Fibroblast of lung (primary cell): Measurements from ENCODE around the gene GRID1. TPM values are rescaled to one million over a fixed set of nuclear protein-coding genes. Genes with fewer than 3 reads are reported as not detected.

Experiments used
- DNase-seq, 2 donors: peaks; one replicate each; pipeline versions ENCODE4 v3.0.0 to v3.0.0-alpha.2; 2010; ENCODE audit warnings: low read depth in 2 of 2
- H2AFZ ChIP-seq: 2 replicates; pipeline ENCODE4 v1.5.1; 2012; ENCODE audit warnings: low read length, control low read depth, inconsistent platforms
- H3K27ac ChIP-seq: 2 replicates; pipeline ENCODE4 v1.5.1; 2011; ENCODE audit warnings: low read length, control low read depth; ENCODE audit not compliant: insufficient read depth
- H3K27me3 ChIP-seq: 2 replicates; pipeline ENCODE4 v1.5.1; 2011; ENCODE audit warnings: mild to moderate bottlenecking, low read length; ENCODE audit not compliant: control insufficient read depth, insufficient read depth
- H3K36me3 ChIP-seq: 2 replicates; pipeline ENCODE4 v1.5.1; 2011; ENCODE audit warnings: low read length; ENCODE audit not compliant: control insufficient read depth, insufficient read depth
- H3K4me1 ChIP-seq: 2 replicates; pipeline ENCODE4 v1.5.1; 2011; ENCODE audit warnings: low read length; ENCODE audit not compliant: control insufficient read depth, insufficient read depth; ENCODE audit errors: extremely low read depth
- H3K4me2 ChIP-seq: 2 replicates; pipeline ENCODE4 v1.5.1; 2011; ENCODE audit warnings: low read length, control low read depth; ENCODE audit not compliant: insufficient read depth; ENCODE audit errors: extremely low read depth
- H3K4me3 ChIP-seq, 4 experiments: fragments of 200-600 bp in 1 of 4; sonication (generic) in 1 of 4; replicated peaks in 1 of 4; 2 replicates each; pipeline ENCODE4 v1.5.1; 2011 to 2016; ENCODE audit warnings: low read length in 4 of 4, low read depth in 3 of 4, mild to moderate bottlenecking in 3 of 4, control low read depth in 2 of 4, inconsistent platforms in 1 of 4, mixed read lengths in 1 of 4; ENCODE audit not compliant: insufficient read depth in 1 of 4; ENCODE audit errors: control extremely low read depth in 1 of 4
- H3K79me2 ChIP-seq: 2 replicates; pipeline ENCODE4 v1.5.1; 2012; ENCODE audit warnings: mild to moderate bottlenecking, low read length, inconsistent platforms; ENCODE audit not compliant: control insufficient read depth, insufficient read depth
- H3K9ac ChIP-seq: 2 replicates; pipeline ENCODE4 v1.5.1; 2011; ENCODE audit warnings: mild to moderate bottlenecking, low read length, control low read depth; ENCODE audit not compliant: insufficient read depth
- H3K9me3 ChIP-seq: 2 replicates; pipeline ENCODE4 v1.5.1; 2012; ENCODE audit warnings: low read depth, low read length; ENCODE audit not compliant: control insufficient read depth, insufficient read depth
- H4K20me1 ChIP-seq: 2 replicates; pipeline ENCODE4 v1.5.1; 2011; ENCODE audit warnings: low read length; ENCODE audit not compliant: control insufficient read depth, insufficient read depth; ENCODE audit errors: extremely low read depth
- CTCF ChIP-seq, 2 donors: IDR thresholded peaks in 1 of 2; conservative IDR thresholded peaks in 1 of 2; 1 replicate in 1 of 2; 2 replicates in 1 of 2; pipeline ENCODE4 v1.5.1; 2011 to 2012; ENCODE audit warnings: low read length in 2 of 2, control low read depth in 1 of 2, inconsistent platforms in 1 of 2, low read depth in 1 of 2, mild to moderate bottlenecking in 1 of 2
- EZH2 ChIP-seq: IDR thresholded peaks from 2 replicates; pipeline ENCODE4 v1.5.1; 2012; ENCODE audit warnings: low read length, control low read depth, mild to moderate bottlenecking; ENCODE audit errors: missing control alignments
- polyA plus RNA-seq, 2 donors: library from polyadenylated mRNA; depleted of rRNA in 1 of 2; stranded (reverse) in 1 of 2; unstranded in 1 of 2; fragments of >200 nt; gene quantifications; 2 replicates each; pipeline ENCODE4 v1.2.1, GENCODE V29; 2011 to 2012; ENCODE audit warnings: missing spikeins in 1 of 2
- total RNA-seq: library from RNA; depleted of rRNA; stranded (reverse); fragments of >200 nt; gene quantifications from 2 replicates; pipeline ENCODE4 v1.2.1, GENCODE V29; 2014

The GRID1 gene
- total and polyA plus RNA-seq, 2 donors (not counting 1 experiment from before 2014, with no cell fraction given) = 0.03 to 0.33 TPM

DNA sequence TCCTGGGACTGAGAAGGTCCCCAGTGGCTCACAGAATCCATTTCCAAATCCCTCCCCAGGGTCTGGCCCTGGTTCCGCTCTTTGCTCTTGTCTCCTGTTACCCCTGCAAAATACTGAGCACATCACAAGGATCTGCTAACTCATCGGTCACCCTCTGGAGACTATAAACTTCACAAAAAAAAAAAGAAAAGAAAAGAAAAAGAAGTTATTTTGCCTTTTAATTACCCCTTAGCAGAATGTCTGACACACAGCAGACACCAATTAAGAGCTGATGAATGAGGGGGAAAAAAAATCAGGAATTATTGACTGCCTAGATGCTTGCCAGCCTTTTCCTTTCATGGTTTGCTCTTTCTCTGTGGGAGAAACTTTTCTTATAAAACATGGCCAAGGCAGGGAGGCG is 578.7 kb downstream of the GRID1 start:
- Histone ChIP-seq H4K20me1 (no peaks in the 10 kb centered on the region), H3K9ac (no peak overlapping the region), H3K27ac (no peak overlapping the region), H3K79me2 (no peaks in the 10 kb centered on the region), H3K36me3 (no peaks in the 10 kb centered on the region), H3K9me3 (no peaks in the 10 kb centered on the region), H2AFZ (no peak overlapping the region), H3K4me1 (no peaks in the 10 kb centered on the region), H3K4me3 (no peak overlapping the region), H3K4me2 (no peak overlapping the region), H3K27me3 (no peaks in the 10 kb centered on the region)
- TF ChIP-seq EZH2 = no peak
- TF ChIP-seq CTCF (conservative IDR thresholded peaks at IDR 0.05 in 1 of 2, IDR thresholded peaks at IDR 0.05 in 1 of 2; ENCODE audit: low read depth in 1 of 2, low read length in 2 of 2) = no peak
- no peak for DNase-seq

- no peak overlapping the region for H2AFZ ChIP-seq
- H3K27ac ChIP-seq = no peak overlapping the region
- H3K27me3 ChIP-seq = no peaks in the 10 kb centered on the region
- no peak overlapping the region for H3K4me3 ChIP-seq
- TF ChIP-seq EZH2 (no peak), CTCF (conservative IDR thresholded peaks at IDR 0.05 in 1 of 2, IDR thresholded peaks at IDR 0.05 in 1 of 2; ENCODE audit: low read depth in 1 of 2, low read length in 2 of 2) (no peak)
- H4K20me1 ChIP-seq = no peaks in the 10 kb centered on the region
- no peaks in the 10 kb centered on the region for H3K79me2 ChIP-seq
- no peaks in the 10 kb centered on the region for H3K36me3 ChIP-seq
- H3K4me1 ChIP-seq = no peaks in the 10 kb centered on the region
- H3K9ac ChIP-seq = no peak overlapping the region
- no peaks in the 10 kb centered on the region for H3K9me3 ChIP-seq
- no peak overlapping the region for H3K4me2 ChIP-seq
- no peak for DNase-seq
Observed at GRCh38 chr10:85787393-85787792, 579.2 kb downstream of the GRID1 start.

DNA sequence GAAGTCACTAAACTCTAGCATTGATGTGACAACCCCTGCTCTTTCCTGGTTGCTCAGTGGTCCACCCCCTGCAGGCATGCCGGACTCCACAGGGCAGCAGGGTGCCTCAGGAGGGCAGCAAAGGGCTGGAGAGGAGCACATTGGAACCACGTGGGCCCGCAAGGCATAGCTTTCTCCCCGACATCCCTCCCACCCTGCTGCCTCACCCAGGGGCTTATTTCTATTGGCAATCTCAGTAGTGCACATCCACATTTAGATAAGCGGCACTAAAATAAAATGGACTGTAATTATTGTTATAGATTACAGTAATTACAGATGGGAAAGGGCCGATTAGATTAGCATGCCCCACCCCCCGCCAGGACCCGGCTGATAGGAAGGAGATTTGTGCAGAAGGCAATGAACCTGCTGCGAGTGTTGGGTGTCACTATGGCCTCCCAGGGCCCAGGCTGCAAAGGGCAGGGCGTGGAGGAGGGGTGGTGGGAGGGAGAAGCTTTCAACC is 580.1 kb downstream of the GRID1 start:
- no peak overlapping the region for H3K9ac ChIP-seq
- H3K27ac ChIP-seq = no peak overlapping the region
- no peak overlapping the region for H2AFZ ChIP-seq
- DNase-seq = no peak
- H3K27me3 ChIP-seq = no peaks in the 10 kb centered on the region
- H4K20me1 ChIP-seq = no peaks in the 10 kb centered on the region
- H3K9me3 ChIP-seq = no peaks in the 10 kb centered on the region
- H3K36me3 ChIP-seq = no peaks in the 10 kb centered on the region
- no peak for TF ChIP-seq EZH2
- no peak for TF ChIP-seq CTCF (conservative IDR thresholded peaks at IDR 0.05 in 1 of 2, IDR thresholded peaks at IDR 0.05 in 1 of 2; ENCODE audit: low read depth in 1 of 2, low read length in 2 of 2)
- H3K4me2 ChIP-seq = no peak overlapping the region
- H3K4me1 ChIP-seq = no peaks in the 10 kb centered on the region
- no peak overlapping the region for H3K4me3 ChIP-seq
- no peaks in the 10 kb centered on the region for H3K79me2 ChIP-seq
